Glutamatergic neuron (in vitro differentiated cells): ENCODE measurements around the gene MAP6D1. TPM values are rescaled to one million over a fixed set of nuclear protein-coding genes. Genes with fewer than 3 reads are reported as not detected.

Experiments
- DNase-seq: peaks from one replicate; pipeline ENCODE4 v3.0.0; 2022
- H3K27ac Mint-ChIP-seq: one replicate; pipeline ENCODE4 v1.8.0; 2020; ENCODE audit warnings: mild to moderate bottlenecking, mixed read lengths, inconsistent platforms; ENCODE audit not compliant: unreplicated experiment
- H3K27me3 Mint-ChIP-seq: one replicate; pipeline ENCODE4 v1.8.0; 2020; ENCODE audit warnings: mild to moderate bottlenecking, moderate library complexity, mixed read lengths, inconsistent platforms; ENCODE audit not compliant: unreplicated experiment
- H3K36me3 Mint-ChIP-seq: one replicate; pipeline ENCODE4 v1.8.0; 2020; ENCODE audit warnings: mild to moderate bottlenecking, mixed read lengths, inconsistent platforms; ENCODE audit not compliant: unreplicated experiment
- H3K4me1 Mint-ChIP-seq: one replicate; pipeline ENCODE4 v1.8.0; 2020; ENCODE audit warnings: mild to moderate bottlenecking, low read depth, mixed read lengths, inconsistent platforms; ENCODE audit not compliant: unreplicated experiment
- H3K4me3 Mint-ChIP-seq: one replicate; pipeline ENCODE4 v1.8.0; 2020; ENCODE audit warnings: mild to moderate bottlenecking, mixed read lengths, inconsistent platforms; ENCODE audit not compliant: unreplicated experiment
- H3K9me3 Mint-ChIP-seq: one replicate; pipeline ENCODE4 v1.8.0; 2020; ENCODE audit warnings: mild to moderate bottlenecking, moderate library complexity, mixed read lengths, inconsistent platforms; ENCODE audit not compliant: unreplicated experiment
- CTCF ChIP-seq: fragments of 200-600 bp; sonication (generic); IDR thresholded peaks from one replicate; pipeline ENCODE4 v1.5.0; 2021; ENCODE audit not compliant: partially characterized antibody, unreplicated experiment
- total RNA-seq: library from RNA; stranded (reverse); fragmentation: NEBNext Ultra II Directional; extraction: Animal tissue kit (Norgen Biotek cat#: 25700); gene quantifications from one replicate; pipeline ENCODE4 v1.2.1, GENCODE V29; 2021; ENCODE audit not compliant: unreplicated experiment

Gene MAP6D1
- total RNA-seq, 1 donor from 2014 or later = 10.2 TPM

GRCh38 chr3:183844606-183845005 lies 19.2 kb upstream of the MAP6D1 start:
- no peak for DNase-seq
- Mint-ChIP-seq H3K27ac (no peak overlapping the region), H3K9me3 (no peaks in the 10 kb centered on the region), H3K4me3 (no peak overlapping the region), H3K27me3 (peaks cover 5% of the 10 kb centered on the region), H3K36me3 (no peaks in the 10 kb centered on the region), H3K4me1 (peaks cover 3% of the 10 kb centered on the region)
- no peak for TF ChIP-seq CTCF

DNA sequence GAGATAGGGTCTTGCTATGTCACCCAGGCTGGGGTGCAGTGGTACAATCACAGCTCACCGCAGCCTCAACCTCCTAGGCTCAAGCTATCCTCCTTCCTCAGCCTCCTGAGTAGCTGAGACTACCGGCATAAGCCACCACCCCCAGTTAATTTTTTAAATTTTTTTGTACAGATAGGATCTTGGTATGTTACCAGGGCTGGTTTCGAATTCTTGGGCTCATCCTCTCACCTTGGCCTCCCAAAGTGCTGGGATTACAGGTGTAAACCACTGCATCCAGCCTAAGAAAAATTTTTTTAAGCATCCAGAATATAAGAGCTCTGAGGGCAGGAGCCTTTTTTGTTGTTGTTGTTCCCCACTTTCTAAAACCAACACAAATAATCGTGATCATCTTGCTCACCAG lies 14.4 kb upstream of the MAP6D1 start:
- no peak for DNase-seq
- H3K9me3 Mint-ChIP-seq = no peaks in the 10 kb centered on the region
- peaks cover 5% of the 10 kb centered on the region for H3K27me3 Mint-ChIP-seq
- no peak for TF ChIP-seq CTCF
- H3K36me3 Mint-ChIP-seq = no peaks in the 10 kb centered on the region
- no peak overlapping the region for H3K4me3 Mint-ChIP-seq
- no peak overlapping the region for H3K27ac Mint-ChIP-seq
- H3K4me1 Mint-ChIP-seq = peaks cover 3% of the 10 kb centered on the region

DNA sequence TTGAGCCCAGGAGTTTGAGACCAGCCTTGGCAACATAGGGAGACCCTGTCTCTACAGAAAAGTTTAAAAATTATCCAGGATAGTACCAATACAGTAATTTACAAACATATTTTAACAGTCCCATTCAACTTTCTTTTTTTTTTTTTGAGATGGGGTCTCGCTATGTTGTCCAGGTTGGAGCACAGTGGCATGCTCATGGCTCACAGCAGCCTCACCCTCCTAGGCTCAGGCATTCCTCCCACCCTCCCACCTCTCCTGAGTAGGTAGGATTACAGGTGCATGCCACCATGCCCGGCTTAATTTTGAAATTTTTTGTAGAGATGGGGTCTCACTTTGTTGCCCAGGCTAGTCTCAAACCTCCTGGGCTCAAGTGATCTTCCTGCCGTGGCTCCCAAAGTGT lies 12.5 kb upstream of the MAP6D1 start:
- peaks cover 10% of the 10 kb centered on the region for H3K4me1 Mint-ChIP-seq
- DNase-seq = no peak
- H3K9me3 Mint-ChIP-seq = no peaks in the 10 kb centered on the region
- no peak overlapping the region for H3K27ac Mint-ChIP-seq
- H3K36me3 Mint-ChIP-seq = no peaks in the 10 kb centered on the region
- H3K27me3 Mint-ChIP-seq = peaks cover 6% of the 10 kb centered on the region
- TF ChIP-seq CTCF = no peak
- H3K4me3 Mint-ChIP-seq = no peak overlapping the region

GRCh38 chr3:183837390-183837789 lies 12.0 kb upstream of the MAP6D1 start:
- Mint-ChIP-seq H3K36me3 (no peaks in the 10 kb centered on the region), H3K27ac (no peak overlapping the region), H3K9me3 (no peaks in the 10 kb centered on the region), H3K4me3 (no peak overlapping the region), H3K27me3 (peaks cover 6% of the 10 kb centered on the region), H3K4me1 (peaks cover 12% of the 10 kb centered on the region)
- no peak for DNase-seq
- TF ChIP-seq CTCF = no peak

GRCh38 chr3:183833516-183833915 lies 8.1 kb upstream of the MAP6D1 start:
- Mint-ChIP-seq H3K4me3 (no peak overlapping the region), H3K9me3 (peaks cover 9% of the 10 kb centered on the region), H3K27me3 (peaks cover 8% of the 10 kb centered on the region), H3K27ac (peak overlapping the region; percentile 78), H3K4me1 (peaks cover 33% of the 10 kb centered on the region), H3K36me3 (no peaks in the 10 kb centered on the region)
- DNase-seq = no peak
- TF ChIP-seq CTCF = no peak
